H1 (cell line): ENCODE measurements around the gene TSPAN9. TPM values are rescaled to one million over a fixed set of nuclear protein-coding genes. Genes with fewer than 3 reads are reported as not detected.

ENCODE experiments used
- CTCF ChIA-PET: fragments of 300-600 bp; sonication (Branson Sonifier 250); formaldehyde crosslinking; loops from one replicate; lab custom pipeline; 2021; ENCODE audit not compliant: partially characterized antibody; lab: Charles Lee
- POLR2A ChIA-PET: fragments of 300-600 bp; sonication (Branson Sonifier 250); formaldehyde crosslinking; loops from one replicate; lab custom pipeline; 2021; ENCODE audit warnings: inconsistent platforms; ENCODE audit not compliant: partially characterized antibody; lab: Charles Lee
- DNase-seq, 2 experiments: peaks; one replicate each; pipeline versions ENCODE4 v3.0.0 to v3.0.0-alpha.2; 2010 to 2022; ENCODE audit warnings: low spot score in 2 of 2, low read depth in 1 of 2, mixed read lengths in 1 of 2
- FAIRE-seq: peaks from 2 replicates; lab custom pipeline; 2011; peaks lifted over from hg19 to GRCh38; lab: Jason Lieb, UNC
- H2AFZ ChIP-seq: 2 replicates; pipeline ENCODE4 v1.8.1; 2012; ENCODE audit warnings: low read length, inconsistent platforms
- H2AK5ac ChIP-seq: 2 replicates; pipeline ENCODE4 v1.6.1; 2013; ENCODE audit warnings: low read depth, low read length
- H2BK120ac ChIP-seq: replicated peaks from 2 replicates; pipeline ENCODE3; 2013; ENCODE audit warnings: low read depth, low read length, inconsistent platforms
- H2BK12ac ChIP-seq: 2 replicates; pipeline ENCODE4 v1.6.1; 2013; ENCODE audit warnings: low read depth, low read length
- H2BK15ac ChIP-seq: 2 replicates; pipeline ENCODE4 v1.6.1; 2013; ENCODE audit warnings: low read length
- H2BK20ac ChIP-seq: 2 replicates; pipeline ENCODE4 v1.6.1; 2013; ENCODE audit warnings: low read length
- H2BK5ac ChIP-seq: 2 replicates; pipeline ENCODE4 v1.6.1; 2013; ENCODE audit warnings: low read depth, low read length
- H3K14ac ChIP-seq: 2 replicates; pipeline ENCODE4 v1.6.1; 2013; ENCODE audit warnings: inconsistent platforms; ENCODE audit not compliant: insufficient read length
- H3K18ac ChIP-seq: 2 replicates; pipeline ENCODE4 v1.6.1; 2013; ENCODE audit warnings: low read length; ENCODE audit errors: extremely low read depth
- H3K23ac ChIP-seq: 2 replicates; pipeline ENCODE4 v1.6.1; 2013; ENCODE audit warnings: inconsistent platforms; ENCODE audit not compliant: insufficient read length
- H3K23me2 ChIP-seq: 2 replicates; pipeline ENCODE4 v1.6.1; 2013; ENCODE audit warnings: low read depth, low read length
- H3K27ac ChIP-seq: 2 replicates; pipeline ENCODE4 v1.6.1; 2011; ENCODE audit warnings: low read depth, low read length, inconsistent platforms
- H3K27me3 ChIP-seq, 4 experiments: replicated peaks in 1 of 4; 1 replicate in 1 of 4; 2 replicates in 3 of 4; pipeline versions ENCODE4 v1.6.1 to v1.8.1; 2011 to 2013; ENCODE audit warnings: low read length in 3 of 4, mild to moderate bottlenecking in 3 of 4, inconsistent platforms in 2 of 4, mixed read lengths in 2 of 4, moderate library complexity in 1 of 4; ENCODE audit not compliant: control insufficient read depth in 3 of 4, insufficient read depth in 3 of 4; ENCODE audit errors: extremely low read depth in 1 of 4
- H3K36me3 ChIP-seq, 4 experiments: 2 replicates each; pipeline versions ENCODE4 v1.6.1 to v1.8.1; 2011 to 2013; ENCODE audit warnings: mild to moderate bottlenecking in 4 of 4, low read length in 3 of 4, moderate library complexity in 2 of 4, control low read depth in 1 of 4, inconsistent platforms in 1 of 4; ENCODE audit not compliant: insufficient read depth in 4 of 4, control insufficient read depth in 2 of 4
- H3K4ac ChIP-seq: replicated peaks from 2 replicates; pipeline ENCODE3; 2013; ENCODE audit warnings: low read length, low read depth, mixed read lengths, inconsistent platforms; ENCODE audit not compliant: insufficient read length
- H3K4me1 ChIP-seq, 4 experiments: replicated peaks in 1 of 4; 1 replicate in 1 of 4; 2 replicates in 3 of 4; pipeline versions ENCODE4 v1.6.1 to v1.8.1; 2011 to 2013; ENCODE audit warnings: low read length in 3 of 4, inconsistent platforms in 2 of 4, mixed read lengths in 1 of 4; ENCODE audit not compliant: insufficient read depth in 4 of 4, control insufficient read depth in 3 of 4
- H3K4me2 ChIP-seq, 2 experiments: 2 replicates each; pipeline versions ENCODE4 v1.6.1 to v1.8.1; 2011 to 2013; ENCODE audit warnings: low read depth in 2 of 2, low read length in 2 of 2, control low read depth in 1 of 2, inconsistent platforms in 1 of 2, mild to moderate bottlenecking in 1 of 2; ENCODE audit not compliant: insufficient read depth in 1 of 2
- H3K4me3 ChIP-seq, 4 experiments: fragments of 200-600, 300-600 bp in 1 of 4; sonication (generic), shearing (Covaris generic), sonication (Bioruptor Twin) in 1 of 4; 2 replicates each; pipeline versions ENCODE4 v1.5.1 to v1.8.1; 2011 to 2016; ENCODE audit warnings: low read length in 4 of 4, low read depth in 3 of 4, control low read depth in 2 of 4, inconsistent platforms in 2 of 4, mild to moderate bottlenecking in 2 of 4, mixed read lengths in 1 of 4, moderate library complexity in 1 of 4; ENCODE audit not compliant: insufficient read depth in 2 of 4; ENCODE audit errors: extremely low read depth in 1 of 4
- H3K56ac ChIP-seq: replicated peaks from 2 replicates; pipeline ENCODE3; 2013; ENCODE audit warnings: low read depth, mild to moderate bottlenecking, mixed read lengths, low read length, inconsistent platforms; ENCODE audit not compliant: insufficient read length
- H3K79me1 ChIP-seq: 2 replicates; pipeline ENCODE4 v1.6.1; 2013; ENCODE audit warnings: low read depth, low read length, control low read depth
- H3K79me2 ChIP-seq, 2 experiments: 2 replicates each; pipeline versions ENCODE4 v1.6.1 to v1.8.1; 2012 to 2013; ENCODE audit warnings: low read length in 2 of 2, mild to moderate bottlenecking in 2 of 2, inconsistent platforms in 1 of 2; ENCODE audit not compliant: insufficient read depth in 2 of 2, control insufficient read depth in 1 of 2
- H3K9ac ChIP-seq, 4 experiments: replicated peaks in 1 of 4; 1 replicate in 1 of 4; 2 replicates in 3 of 4; pipeline versions ENCODE4 v1.6.1 to v1.8.1; 2011 to 2013; ENCODE audit warnings: low read depth in 3 of 4, low read length in 3 of 4, control low read depth in 2 of 4, mild to moderate bottlenecking in 2 of 4, moderate library complexity in 2 of 4, inconsistent platforms in 1 of 4; ENCODE audit errors: extremely low read depth in 1 of 4
- H3K9me3 ChIP-seq, 2 experiments: 2 replicates each; pipeline versions ENCODE4 v1.6.1 to v1.8.1; 2012 to 2013; ENCODE audit warnings: mild to moderate bottlenecking in 2 of 2, moderate library complexity in 2 of 2, control low read depth in 1 of 2, inconsistent platforms in 1 of 2, low read depth in 1 of 2, low read length in 1 of 2, mixed read lengths in 1 of 2; ENCODE audit not compliant: insufficient read depth in 2 of 2
- H4K20me1 ChIP-seq, 2 experiments: replicated peaks in 1 of 2; 2 replicates each; pipeline versions ENCODE3 to v1.8.1; 2011 to 2013; ENCODE audit warnings: inconsistent platforms in 2 of 2, low read length in 2 of 2, mild to moderate bottlenecking in 1 of 2; ENCODE audit not compliant: insufficient read depth in 2 of 2, control insufficient read depth in 1 of 2
- H4K5ac ChIP-seq: 2 replicates; pipeline ENCODE4 v1.6.1; 2013; ENCODE audit warnings: low read length, low read depth, mixed read lengths, inconsistent platforms; ENCODE audit not compliant: insufficient read length
- H4K8ac ChIP-seq: 2 replicates; pipeline ENCODE4 v1.8.0; 2013; ENCODE audit warnings: mild to moderate bottlenecking, moderate library complexity, low read length, inconsistent platforms; ENCODE audit not compliant: insufficient read depth; ENCODE audit errors: extremely low read depth
- H4K91ac ChIP-seq: replicated peaks from 2 replicates; pipeline ENCODE3; 2013; ENCODE audit warnings: low read length, mixed read lengths, inconsistent platforms; ENCODE audit not compliant: insufficient read length
- ASH2L ChIP-seq: fragments of 200-600, 300-600 bp; sonication (generic); IDR thresholded peaks from one replicate; pipeline ENCODE4 v1.7.1; 2017; ENCODE audit warnings: low read length
- CBX8 ChIP-seq: fragments of 300-800, 300-1000 bp; sonication (generic); IDR thresholded peaks from 2 replicates; pipeline ENCODE4 v1.7.1; 2016; ENCODE audit warnings: low read depth, low read length, borderline replicate concordance
- EGR1 ChIP-seq: IDR thresholded peaks from 2 replicates; pipeline ENCODE4 v1.6.1; 2011; ENCODE audit warnings: low read depth, low read length, borderline replicate concordance
- EP300 ChIP-seq, 2 experiments: IDR thresholded peaks; 1 replicate in 1 of 2; 2 replicates in 1 of 2; pipeline ENCODE4 v1.6.1; 2011 to 2012; ENCODE audit warnings: low read depth in 2 of 2, low read length in 2 of 2, mild to moderate bottlenecking in 2 of 2, borderline replicate concordance in 1 of 2, inconsistent platforms in 1 of 2, moderate library complexity in 1 of 2
- EZH2 ChIP-seq: fragments of 200-600 bp; sonication (generic); IDR thresholded peaks from 2 replicates; pipeline ENCODE4 v1.7.1; 2012; ENCODE audit warnings: low read depth, mild to moderate bottlenecking, moderate library complexity, low read length, inconsistent platforms; ENCODE audit not compliant: severe bottlenecking
- JUN ChIP-seq: IDR thresholded peaks from 2 replicates; pipeline ENCODE4 v1.6.1; 2011; ENCODE audit warnings: low read depth, mild to moderate bottlenecking, improper control_type of control experiment, low read length
- JUND ChIP-seq: IDR thresholded peaks from 2 replicates; pipeline ENCODE4 v1.6.1; 2011; ENCODE audit warnings: mild to moderate bottlenecking, improper control_type of control experiment, low read length
- KDM4A ChIP-seq: IDR thresholded peaks from one replicate; pipeline ENCODE4 v1.7.1; 2012; ENCODE audit warnings: low read depth, mild to moderate bottlenecking, moderate library complexity, low read length, inconsistent platforms; ENCODE audit not compliant: severe bottlenecking
- MAX ChIP-seq: IDR thresholded peaks from 2 replicates; pipeline ENCODE4 v1.6.1; 2012; ENCODE audit warnings: inconsistent platforms
- NANOG ChIP-seq: IDR thresholded peaks from 2 replicates; pipeline ENCODE4 v1.6.1; 2011; ENCODE audit warnings: low read length, low read depth, mild to moderate bottlenecking, inconsistent platforms; ENCODE audit not compliant: insufficient read depth, poor library complexity, severe bottlenecking
- SP4 ChIP-seq: IDR thresholded peaks from 2 replicates; pipeline ENCODE4 v1.6.1; 2012; ENCODE audit warnings: low read length, inconsistent platforms
- TEAD4 ChIP-seq: IDR thresholded peaks from 2 replicates; pipeline ENCODE4 v1.6.1; 2012; ENCODE audit warnings: low read depth, low read length, inconsistent platforms, mixed read lengths
- WGBS, 2 experiments: shearing (Covaris generic) in 1 of 2; methylation state at CpG; one replicate each; pipeline versions ENCODE4 v1.1.6 to v1.1.7; 2013 to 2015; ENCODE audit warnings: low lambda C conversion rate in 2 of 2, mixed read lengths in 2 of 2, inconsistent platforms in 1 of 2, low coverage in 1 of 2, missing lambda C conversion rate in 1 of 2; ENCODE audit not compliant: insufficient replicate concordance in 2 of 2, insufficient coverage in 1 of 2, insufficient read length in 1 of 2; ENCODE audit errors: extremely low coverage in 1 of 2, missing lambda C conversion rate in 1 of 2; 5-methylcytosine and 5-hydroxymethylcytosine counted together
- polyA plus RNA-seq, 7 experiments: library from polyadenylated mRNA; depleted of rRNA in 3 of 7; stranded (reverse) in 5 of 7; unstranded in 2 of 7; fragments of >200 nt in 5 of 7; fragments of 200-250 nt in 2 of 7; gene quantifications; 1 replicate in 5 of 7; 2 replicates in 1 of 7; 4 replicates in 1 of 7; pipeline versions ENCODE4 v1.2.1 to v1.2.3, GENCODE V29; 2011 to 2013; ENCODE audit warnings: missing spikeins in 2 of 7, mixed read lengths in 2 of 7
- total RNA-seq: library from RNA; stranded (reverse); fragmentation: NEBNext Ultra II Directional; extraction: Animal tissue kit (Norgen Biotek cat#: 25700); gene quantifications from 2 replicates; pipeline ENCODE4 v1.2.1, GENCODE V29; 2021
- TF ChIP-seq, protein P1 (sequence below): IDR thresholded peaks from 2 replicates; pipeline ENCODE4 v1.6.1; 2011; ENCODE audit warnings: low read length, improper control_type of control experiment

Gene TSPAN9
- total and polyA plus RNA-seq, 2 of the 8 experiments (the other 6 are each of a cell fraction or from before 2014, with no cell fraction given) = 11.5 to 29.1 TPM

- no peak overlapping the region for H2AFZ ChIP-seq
- no peak overlapping the region for H2BK5ac ChIP-seq
- FAIRE-seq (no peak), DNase-seq (no peak)
- no peaks in the 10 kb centered on the region for H4K20me1 ChIP-seq
- no peak overlapping the region for H3K4me2 ChIP-seq
- no peak overlapping the region for H3K4me3 ChIP-seq
- no peaks in the 10 kb centered on the region for H3K36me3 ChIP-seq
- no peak overlapping the region for H3K18ac ChIP-seq
- H3K9me3 ChIP-seq = no peaks in the 10 kb centered on the region
- H4K5ac ChIP-seq = no peak overlapping the region
- no peak overlapping the region for H2BK120ac ChIP-seq
- no peak overlapping the region for H3K9ac ChIP-seq
- no peak overlapping the region for H2BK20ac ChIP-seq
- no peaks in the 10 kb centered on the region for H3K79me2 ChIP-seq
- no peaks in the 10 kb centered on the region for H3K79me1 ChIP-seq
- no peaks in the 10 kb centered on the region for H3K27me3 ChIP-seq
- H3K23ac ChIP-seq = no peak overlapping the region
- H2BK12ac ChIP-seq = no peak overlapping the region
- no peak overlapping the region for H3K14ac ChIP-seq
- H2AK5ac ChIP-seq = no peak overlapping the region
- no peaks in the 10 kb centered on the region for H3K23me2 ChIP-seq
- H3K27ac ChIP-seq = no peak overlapping the region
- no peak overlapping the region for H3K4ac ChIP-seq
- ChIA-PET POLR2A (interaction anchor here (0.7 to 1.1 kb wide), 2 partner anchors 11 to 20 kb away, joined by 3 to 4 read pairs; no protein-coding TSS in a partner anchor), CTCF (interaction anchor here (0.7 to 24.7 kb wide), 7 partner anchors 10 to 142 kb away, joined by 3 to 448 read pairs (median 36); no protein-coding TSS in a partner anchor)
- no peak overlapping the region for H2BK15ac ChIP-seq
- H3K56ac ChIP-seq = no peak overlapping the region
- H4K8ac ChIP-seq = no peak overlapping the region
- no peak overlapping the region for H4K91ac ChIP-seq
- H3K4me1 ChIP-seq = peaks cover 3 to 22% (median 12%) of the 10 kb centered on the region in 4 experiments
- 89% methylated on average over 5 of the region's 5 CpGs; no CpG with 5 or more reads in 1 of the 2 experiments for WGBS, 2 experiments
- TF ChIP-seq NANOG (no peak), TEAD4 (no peak), EGR1 (no peak), JUN (no peak), CBX8 (no peak), KDM4A (no peak), SP4 (no peak), EZH2 (no peak), ASH2L (no peak), MAX (no peak), JUND (no peak), EP300 (IDR thresholded peaks at IDR 0.05; ENCODE audit: borderline replicate concordance in 1 of 2, low read depth in 2 of 2, low read length in 2 of 2) (no peak)
- TF ChIP-seq, protein P1, sequence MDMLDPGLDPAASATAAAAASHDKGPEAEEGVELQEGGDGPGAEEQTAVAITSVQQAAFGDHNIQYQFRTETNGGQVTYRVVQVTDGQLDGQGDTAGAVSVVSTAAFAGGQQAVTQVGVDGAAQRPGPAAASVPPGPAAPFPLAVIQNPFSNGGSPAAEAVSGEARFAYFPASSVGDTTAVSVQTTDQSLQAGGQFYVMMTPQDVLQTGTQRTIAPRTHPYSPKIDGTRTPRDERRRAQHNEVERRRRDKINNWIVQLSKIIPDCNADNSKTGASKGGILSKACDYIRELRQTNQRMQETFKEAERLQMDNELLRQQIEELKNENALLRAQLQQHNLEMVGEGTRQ = no peak
Observed at GRCh38 chr12:3216097-3216496, 138.9 kb downstream of the TSPAN9 start.
